Measurements from ENCODE around the gene SPATA20.

- TF ChIP-seq CTCF (IDR thresholded peaks at IDR 0.05 in 4 of 5, conservative IDR thresholded peaks at IDR 0.05 in 1 of 5) (no peak), POLR2A (IDR thresholded peaks at IDR 0.05) (no peak)
These were observed 25.5 kb upstream of the SPATA20 start for GRCh38 chr17:50521514-50521913.
